ENCODE measurements around the gene SORBS2.
A peak's percentile ranks its signal among the peaks of the same experiment; 100 is the strongest.
"Not testable (repeated sequence)": the region's sequence is repeated elsewhere in the genome, so short reads cannot be mapped to it uniquely, and the experiment has no call there.

Gene SORBS2

DNA sequence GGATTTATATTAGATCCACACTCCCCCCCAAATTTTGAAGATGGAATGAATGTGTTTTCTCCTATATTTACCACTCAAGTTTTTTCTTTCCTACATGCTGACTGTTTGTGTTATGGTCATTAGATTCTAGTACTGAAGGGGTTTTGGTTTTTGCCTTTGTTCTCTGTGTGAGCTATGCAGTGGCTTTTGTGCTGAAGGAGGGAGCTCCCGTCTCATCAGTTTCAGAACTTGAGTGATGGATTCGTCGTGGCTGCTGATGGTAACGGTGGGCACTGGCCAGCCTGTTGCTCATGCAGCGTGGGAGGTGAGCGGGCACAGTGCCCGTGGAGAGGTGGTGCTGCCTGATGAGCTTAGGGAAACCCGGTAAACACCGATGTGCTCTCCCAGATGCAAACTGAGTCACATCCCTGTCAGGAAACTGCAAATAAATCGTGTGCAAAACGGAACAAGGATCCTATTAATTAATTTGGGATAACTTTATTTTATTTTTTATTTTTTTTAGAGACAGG, 101.5 kb downstream of the SORBS2 start:
- no peak overlapping the region for H3K4me3 ChIP-seq (ENCODE audit: low read depth, low read length)
- in situ Hi-C loops (cut with HindIII; ENCODE audit: low sequenced_read_pairs), result no loop called here
- TF ChIP-seq, protein P1, sequence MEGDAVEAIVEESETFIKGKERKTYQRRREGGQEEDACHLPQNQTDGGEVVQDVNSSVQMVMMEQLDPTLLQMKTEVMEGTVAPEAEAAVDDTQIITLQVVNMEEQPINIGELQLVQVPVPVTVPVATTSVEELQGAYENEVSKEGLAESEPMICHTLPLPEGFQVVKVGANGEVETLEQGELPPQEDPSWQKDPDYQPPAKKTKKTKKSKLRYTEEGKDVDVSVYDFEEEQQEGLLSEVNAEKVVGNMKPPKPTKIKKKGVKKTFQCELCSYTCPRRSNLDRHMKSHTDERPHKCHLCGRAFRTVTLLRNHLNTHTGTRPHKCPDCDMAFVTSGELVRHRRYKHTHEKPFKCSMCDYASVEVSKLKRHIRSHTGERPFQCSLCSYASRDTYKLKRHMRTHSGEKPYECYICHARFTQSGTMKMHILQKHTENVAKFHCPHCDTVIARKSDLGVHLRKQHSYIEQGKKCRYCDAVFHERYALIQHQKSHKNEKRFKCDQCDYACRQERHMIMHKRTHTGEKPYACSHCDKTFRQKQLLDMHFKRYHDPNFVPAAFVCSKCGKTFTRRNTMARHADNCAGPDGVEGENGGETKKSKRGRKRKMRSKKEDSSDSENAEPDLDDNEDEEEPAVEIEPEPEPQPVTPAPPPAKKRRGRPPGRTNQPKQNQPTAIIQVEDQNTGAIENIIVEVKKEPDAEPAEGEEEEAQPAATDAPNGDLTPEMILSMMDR (IDR thresholded peaks at IDR 0.05; ENCODE audit: low read depth, low read length, missing control alignments), result no peak
- no peak for DNase-seq (ENCODE audit: low read depth)

DNA sequence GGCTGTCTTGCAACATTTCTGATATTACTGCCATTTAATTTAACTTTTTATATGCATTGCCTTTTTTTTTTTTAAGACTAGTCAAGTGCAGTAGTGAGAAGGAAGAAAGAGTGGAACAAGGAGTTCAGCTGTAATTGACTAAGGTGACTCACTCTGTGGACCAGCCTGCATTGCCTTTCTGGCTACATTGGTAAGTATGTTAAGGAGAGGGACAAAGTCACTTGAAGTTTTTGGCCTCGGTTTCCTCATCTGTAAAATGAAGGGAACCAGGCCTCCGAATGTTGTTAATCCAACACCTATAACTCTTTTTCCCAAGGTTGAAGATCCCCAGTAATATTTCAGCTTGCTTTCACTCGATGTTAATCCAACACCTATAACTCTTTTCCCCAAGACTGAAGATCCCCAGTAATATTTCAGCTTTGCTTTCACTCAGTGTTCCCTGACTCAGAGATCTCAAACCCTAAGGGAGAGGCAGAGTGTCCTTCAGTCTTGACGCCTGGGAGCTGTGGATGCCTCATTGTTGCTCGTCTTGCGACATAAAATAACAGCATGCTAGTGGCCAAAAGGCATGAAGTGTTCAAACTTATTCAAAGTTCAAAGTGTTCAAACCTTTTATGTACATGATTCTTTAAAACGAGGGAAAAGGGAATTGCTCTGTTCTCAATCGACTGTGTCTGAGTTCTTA, 102.0 kb downstream of the SORBS2 start:
- in situ Hi-C loops (cut with HindIII; ENCODE audit: low sequenced_read_pairs), result no loop called here
- TF ChIP-seq, protein P1 (IDR thresholded peaks at IDR 0.05; ENCODE audit: low read depth, low read length, missing control alignments), result no peak
- no peak overlapping the region for H3K4me3 ChIP-seq (ENCODE audit: low read depth, low read length)
- no peak for DNase-seq (ENCODE audit: low read depth)

DNA sequence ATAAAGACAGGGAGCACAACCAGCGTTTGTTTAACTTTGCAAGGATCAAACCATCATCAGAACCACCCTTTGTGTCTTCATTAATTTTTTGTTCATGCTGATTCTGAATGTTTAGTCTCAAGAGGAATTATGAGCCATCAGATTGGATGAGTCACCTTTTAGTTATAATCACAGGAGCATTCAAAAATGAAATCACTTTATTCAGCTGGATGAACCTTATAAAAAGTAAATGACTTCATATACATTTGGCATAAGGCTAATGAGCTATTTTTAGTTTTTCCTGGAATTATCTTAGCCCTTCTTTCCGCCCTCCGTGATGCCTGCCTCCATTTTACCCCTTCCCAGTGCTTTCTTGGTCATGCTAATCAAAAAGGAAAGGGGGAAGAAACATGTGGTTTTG, 103.6 kb downstream of the SORBS2 start:
- H3K4me3 ChIP-seq (ENCODE audit: low read depth, low read length), result no peak overlapping the region
- peak; percentile 48 for DNase-seq (ENCODE audit: low read depth)
- in situ Hi-C loops (cut with HindIII; ENCODE audit: low sequenced_read_pairs), result no loop called here

DNA sequence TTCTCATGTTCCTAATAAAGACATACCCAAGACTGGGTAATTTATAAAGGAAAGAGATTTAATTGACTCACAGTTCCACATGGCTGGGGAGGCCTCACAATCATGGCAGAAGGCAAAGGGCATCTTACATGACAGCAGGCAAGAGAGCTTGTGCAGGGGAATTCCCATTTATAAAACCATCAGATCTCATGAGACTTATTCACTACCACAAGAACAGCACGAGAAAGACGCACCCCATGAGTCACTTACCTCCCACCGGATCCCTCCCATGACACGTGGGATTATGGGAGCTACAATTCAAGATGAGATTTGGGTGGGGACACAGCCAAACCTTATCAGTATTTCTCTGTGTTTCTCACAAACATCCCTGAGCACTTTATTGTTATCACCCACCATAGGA, 104.4 kb downstream of the SORBS2 start:
- DNase-seq (ENCODE audit: low read depth); in situ Hi-C loops (cut with HindIII; ENCODE audit: low sequenced_read_pairs); H3K4me3 ChIP-seq (ENCODE audit: low read depth, low read length): not testable (repeated sequence)

More for the DNA sequence above, 103.6 kb downstream of the SORBS2 start:
- TF ChIP-seq, protein P1 (IDR thresholded peaks at IDR 0.05; ENCODE audit: low read depth, low read length, missing control alignments), result no peak

DNA sequence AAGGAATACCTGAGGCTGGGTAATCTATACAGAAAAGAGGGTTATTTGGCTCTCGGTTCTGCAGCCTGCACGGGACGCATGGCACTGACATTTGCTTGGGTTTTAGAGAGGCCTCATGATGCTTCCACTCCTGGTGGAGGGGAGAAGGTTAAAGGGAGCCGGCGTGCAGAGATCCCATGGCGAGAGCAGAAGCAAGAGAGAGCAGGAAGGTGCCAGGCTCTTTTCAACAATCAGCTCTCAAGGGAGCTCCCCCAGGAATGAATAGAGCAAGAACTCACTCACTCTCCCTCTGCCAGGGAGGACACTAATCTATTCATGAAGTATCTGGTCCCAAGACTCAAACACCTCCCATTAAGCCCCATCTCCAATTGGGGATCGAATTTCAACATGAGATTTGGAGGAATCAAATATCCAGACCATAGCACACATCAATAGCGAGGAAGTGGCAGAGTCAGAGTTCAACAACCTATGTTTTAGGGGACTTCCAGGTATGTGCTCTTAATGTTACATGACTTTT, 109.8 kb downstream of the SORBS2 start:
- TF ChIP-seq, protein P1 (IDR thresholded peaks at IDR 0.05; ENCODE audit: low read depth, low read length, missing control alignments), result no peak
- no peak overlapping the region for H3K4me3 ChIP-seq (ENCODE audit: low read depth, low read length)
- DNase-seq (ENCODE audit: low read depth), result no peak
- in situ Hi-C loops (cut with HindIII; ENCODE audit: low sequenced_read_pairs), result no loop called here

DNA sequence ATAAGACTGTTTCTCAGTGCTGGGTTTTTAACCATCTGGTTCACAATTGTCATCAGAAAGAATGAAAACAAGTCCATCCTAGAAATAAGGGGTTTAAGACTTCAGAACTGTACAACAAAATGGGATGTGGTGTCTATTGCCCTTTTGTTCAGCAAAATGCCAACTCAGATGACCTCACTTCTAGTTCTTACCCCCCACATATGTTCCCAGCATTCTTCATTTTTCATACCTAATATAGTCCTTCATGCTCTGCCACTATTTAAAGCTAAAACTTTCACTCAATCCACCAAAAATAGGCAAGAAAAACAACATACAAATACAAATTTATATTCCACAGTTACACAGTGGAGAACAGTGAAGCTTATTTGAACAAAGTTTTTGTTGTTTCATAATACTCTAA, 111.4 kb downstream of the SORBS2 start:
- DNase-seq (ENCODE audit: low read depth), result no peak
- TF ChIP-seq, protein P1 (IDR thresholded peaks at IDR 0.05; ENCODE audit: low read depth, low read length, missing control alignments), result no peak
- in situ Hi-C loops (cut with HindIII; ENCODE audit: low sequenced_read_pairs), result no loop called here
- no peak overlapping the region for H3K4me3 ChIP-seq (ENCODE audit: low read depth, low read length)

DNA sequence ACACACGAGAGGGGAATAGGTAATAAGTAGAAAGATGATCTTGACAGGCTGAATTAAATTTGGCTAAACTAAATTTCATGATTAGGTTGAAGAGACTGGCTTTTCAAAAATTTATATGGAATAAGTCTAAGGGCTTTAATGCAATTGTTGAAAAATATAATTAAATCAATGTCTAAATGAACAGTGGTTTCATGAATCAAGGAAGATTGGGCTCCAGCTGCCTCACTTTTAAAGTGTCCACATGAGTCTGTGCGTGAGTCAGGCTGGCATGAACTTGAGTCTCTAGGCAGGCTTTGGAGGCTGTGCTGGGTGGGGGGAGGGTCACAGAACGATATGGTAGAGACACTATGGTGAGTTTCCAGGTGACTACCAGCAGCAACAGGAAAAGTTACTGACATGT, 111.9 kb downstream of the SORBS2 start:
- in situ Hi-C loops (cut with HindIII; ENCODE audit: low sequenced_read_pairs), result no loop called here
- TF ChIP-seq, protein P1 (IDR thresholded peaks at IDR 0.05; ENCODE audit: low read depth, low read length, missing control alignments), result no peak
- no peak overlapping the region for H3K4me3 ChIP-seq (ENCODE audit: low read depth, low read length)
- DNase-seq (ENCODE audit: low read depth), result no peak

Measured in astrocyte of the cerebellum (primary cell).